ENCODE results near the gene ZFYVE27.

- no peak for TF ChIP-seq CTCF (optimal IDR thresholded peaks at IDR 0.05 in 1 of 3, IDR thresholded peaks at IDR 0.05 in 1 of 3, conservative IDR thresholded peaks at IDR 0.05 in 1 of 3; ENCODE audit: extremely low read depth in 1 of 3, insufficient read depth in 2 of 3, low read length in 3 of 3)
- no peak for TF ChIP-seq EZH2 (IDR thresholded peaks at IDR 0.05; ENCODE audit: low read length)
Measured at GRCh38 chr10:97781618-97782331, 44.8 kb downstream of the ZFYVE27 start.

Data from keratinocyte (primary cell).